Heart left ventricle (tissue), 13 donors: ENCODE data around the gene RAP2B.

Experiments
- POLR2A ChIP-seq, 2 donors: fragments of 450-650 bp; IDR thresholded peaks; one replicate each; pipeline ENCODE4 v1.6.1; 2017; ENCODE audit warnings: antibody characterized with exemption in 2 of 2, mild to moderate bottlenecking in 2 of 2, moderate library complexity in 2 of 2
- TF ChIP-seq, protein P1 (sequence below), 12 donors: fragments of 200-600 bp; sonication (generic) in 4 of 12; IDR thresholded peaks; one replicate each; pipeline versions ENCODE4 v1.5.0 to v1.8.0; 2018 to 2022; ENCODE audit warnings: antibody characterized with exemption in 12 of 12, mild to moderate bottlenecking in 5 of 12
- donor health status: ischemic (EF 13 %, LVEDD 7.1; RV severe dilation, severe dysfunction).
- donor health status: DM: no; HTN: yes; CAD: no.
- donor health status: DM: no; HTN: no; CAD: no.
- donor health status: ischemic (EF 25% LVEDD 6.9; RV normal size, moderate dysfunction).
- donor health status: ischemic (EF 25% LVEDD 5.7; RV mildly dilated, moderate dysfunction).
- donor health status: ischemic (EF 35%, LVEDD 5.7; RV mildly dilated, moderate dysfunction).
- donor health status: nonischemic (EF 11% LVEDD 7.7; RV severe dilation, severe dysfunction).
- donor health status: DM: yes; HTN: yes; CAD: no.
- donor health status: PGD.
- donor health status: ischemic (EF 29% LVEDD 5.4; RV normal size, mild dysfunction).
- donor health status: nonischemic (EF 23%, LVEDD 6.1; RV moderate dilation, normal function).

DNA sequence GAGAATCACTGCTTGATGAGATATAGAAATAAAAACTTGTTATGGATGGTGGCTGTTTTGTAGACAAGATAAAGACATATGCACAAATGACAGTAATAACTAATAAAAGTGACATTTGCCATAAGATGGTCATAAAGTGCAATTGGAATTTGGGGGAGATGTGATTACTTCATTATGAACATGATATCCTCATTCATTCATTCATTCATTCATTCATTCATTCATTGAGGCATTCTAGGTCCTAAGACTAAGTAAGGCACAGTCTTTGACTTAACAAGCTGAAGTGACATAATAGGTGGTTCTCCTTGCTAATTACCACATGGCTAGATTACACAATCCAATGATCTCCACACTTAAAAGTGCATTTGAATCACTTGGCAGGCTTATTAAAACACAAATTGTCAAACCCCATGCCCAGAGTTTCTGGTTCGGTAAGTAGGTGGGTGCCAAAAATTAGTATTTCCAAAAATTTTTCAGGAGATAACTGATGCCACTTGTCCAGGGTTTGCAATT, 18.9 kb downstream of the RAP2B start:
- TF ChIP-seq POLR2A (IDR thresholded peaks at IDR 0.05): no peak
- TF ChIP-seq, protein P1, sequence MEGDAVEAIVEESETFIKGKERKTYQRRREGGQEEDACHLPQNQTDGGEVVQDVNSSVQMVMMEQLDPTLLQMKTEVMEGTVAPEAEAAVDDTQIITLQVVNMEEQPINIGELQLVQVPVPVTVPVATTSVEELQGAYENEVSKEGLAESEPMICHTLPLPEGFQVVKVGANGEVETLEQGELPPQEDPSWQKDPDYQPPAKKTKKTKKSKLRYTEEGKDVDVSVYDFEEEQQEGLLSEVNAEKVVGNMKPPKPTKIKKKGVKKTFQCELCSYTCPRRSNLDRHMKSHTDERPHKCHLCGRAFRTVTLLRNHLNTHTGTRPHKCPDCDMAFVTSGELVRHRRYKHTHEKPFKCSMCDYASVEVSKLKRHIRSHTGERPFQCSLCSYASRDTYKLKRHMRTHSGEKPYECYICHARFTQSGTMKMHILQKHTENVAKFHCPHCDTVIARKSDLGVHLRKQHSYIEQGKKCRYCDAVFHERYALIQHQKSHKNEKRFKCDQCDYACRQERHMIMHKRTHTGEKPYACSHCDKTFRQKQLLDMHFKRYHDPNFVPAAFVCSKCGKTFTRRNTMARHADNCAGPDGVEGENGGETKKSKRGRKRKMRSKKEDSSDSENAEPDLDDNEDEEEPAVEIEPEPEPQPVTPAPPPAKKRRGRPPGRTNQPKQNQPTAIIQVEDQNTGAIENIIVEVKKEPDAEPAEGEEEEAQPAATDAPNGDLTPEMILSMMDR (IDR thresholded peaks at IDR 0.05): no peak
